Astrocyte (in vitro differentiated cells and primary cell): ENCODE measurements around the gene TNN.

Source experiments
- CTCF ChIP-seq: IDR thresholded peaks from 2 replicates; pipeline ENCODE4 v1.5.1; 2011; ENCODE audit warnings: low read depth, mild to moderate bottlenecking, inconsistent platforms, low read length, moderate library complexity; ENCODE audit not compliant: insufficient read depth
- EZH2 ChIP-seq: IDR thresholded peaks from 2 replicates; pipeline ENCODE4 v1.6.1; 2012; ENCODE audit warnings: mild to moderate bottlenecking, low read length, inconsistent platforms; ENCODE audit not compliant: insufficient read depth

- TF ChIP-seq CTCF (no peak), EZH2 (no peak)
Measured at GRCh38 chr1:175191659-175192058, 124.0 kb downstream of the TNN start.
